GM12878 (cell line): ENCODE data around the gene NOC2L. TPM values are rescaled to one million over a fixed set of nuclear protein-coding genes. Genes with fewer than 3 reads are reported as not detected.

Experiments
- ATAC-seq: fragments of 200-7000 bp; cut with Tn5 transposase; 3 replicates; pipeline ENCODE4 v1.9.1; 2020; ENCODE audit warnings: mild to moderate bottlenecking, moderate library complexity
- BruUV-seq: library from RNA; stranded (reverse); fragments of 400-500 nt; replicated peaks from 2 replicates; lab custom pipeline; 2021; lab: Mats Ljungman, UMichigan
- CTCF ChIA-PET: fragments of 300-600 bp; sonication (Branson Sonifier 250); formaldehyde crosslinking; extraction: SDS; loops from one replicate; lab custom pipeline; 2021; ENCODE audit warnings: inconsistent platforms; lab: Yijun Ruan, JAX
- POLR2A ChIA-PET: fragments of 350-600 bp; formaldehyde crosslinking; extraction: SDS; loops from one replicate; lab custom pipeline; 2021; ENCODE audit warnings: inconsistent platforms; lab: Charles Lee
- RAD21 ChIA-PET: fragments of 300-600 bp; sonication (Branson Sonifier 250); formaldehyde crosslinking; loops from one replicate; lab custom pipeline; 2023; ENCODE audit warnings: antibody characterized with exemption; ENCODE audit not compliant: unreplicated experiment; lab: Charles Lee
- SMC1A ChIA-PET: fragments of 300-600 bp; sonication (Branson Sonifier 250); formaldehyde crosslinking; loops from one replicate; lab custom pipeline; 2023; ENCODE audit not compliant: unreplicated experiment, uncharacterized antibody; lab: Charles Lee
- DNase-seq: peaks from one replicate; pipeline ENCODE4 v3.0.0-alpha.2; 2011; ENCODE audit warnings: low read depth, low spot score
- FAIRE-seq: peaks from 3 replicates; lab custom pipeline; 2011; peaks lifted over from hg19 to GRCh38; lab: Jason Lieb, UNC
- H2AFZ ChIP-seq: 2 replicates; pipeline ENCODE4 v1.6.0; 2011; ENCODE audit warnings: low read depth, low read length, control low read depth; ENCODE audit not compliant: control insufficient read depth
- H3K27ac ChIP-seq: 2 replicates; pipeline ENCODE4 v1.5.1; 2011; ENCODE audit warnings: control low read depth; ENCODE audit not compliant: control insufficient read depth, insufficient read depth
- H3K27me3 ChIP-seq, 2 experiments: replicated peaks in 1 of 2; 2 replicates each; pipeline versions ENCODE4 v1.6.0 to v1.6.1; 2011; ENCODE audit warnings: low read length in 1 of 2; ENCODE audit not compliant: control insufficient read depth in 2 of 2, insufficient read depth in 2 of 2
- H3K36me3 ChIP-seq, 2 experiments: 2 replicates each; pipeline ENCODE4 v1.5.1; 2011; ENCODE audit warnings: low read length in 1 of 2; ENCODE audit not compliant: control insufficient read depth in 2 of 2, insufficient read depth in 2 of 2
- H3K4me1 ChIP-seq: 2 replicates; pipeline ENCODE4 v1.6.1; 2011; ENCODE audit warnings: mild to moderate bottlenecking, low read length, moderate library complexity, mixed read lengths; ENCODE audit not compliant: control insufficient read depth, insufficient read depth
- H3K4me2 ChIP-seq: 2 replicates; pipeline ENCODE4 v1.6.0; 2011; ENCODE audit warnings: control low read depth; ENCODE audit not compliant: control insufficient read depth, insufficient read depth
- H3K4me3 ChIP-seq: fragments of 200-600 bp; sonication (generic); 2 replicates; pipeline ENCODE4 v1.5.1; 2016
- H3K79me2 ChIP-seq: 2 replicates; pipeline ENCODE4 v1.6.0; 2011; ENCODE audit warnings: low read length; ENCODE audit not compliant: control insufficient read depth, insufficient read depth
- H3K9ac ChIP-seq: 2 replicates; pipeline ENCODE4 v1.8.0; 2011; ENCODE audit warnings: low read length, control low read depth, mixed read lengths; ENCODE audit not compliant: control insufficient read depth, insufficient read depth
- H3K9me3 ChIP-seq: replicated peaks from 3 replicates; pipeline ENCODE4 v1.5.1; 2011; ENCODE audit warnings: mild to moderate bottlenecking, low read length; ENCODE audit not compliant: control insufficient read depth, insufficient read depth
- H4K20me1 ChIP-seq: 2 replicates; pipeline ENCODE4 v1.6.0; 2011; ENCODE audit not compliant: control insufficient read depth, insufficient read depth
- CUX1 ChIP-seq: IDR thresholded peaks from 2 replicates; pipeline ENCODE4 v1.6.1; 2012; ENCODE audit warnings: improper control_type of control experiment, low read depth, low read length; ENCODE audit not compliant: insufficient replicate concordance
- RUNX3 ChIP-seq: IDR thresholded peaks from 2 replicates; pipeline ENCODE4 v1.6.1; 2012; ENCODE audit warnings: low read length, inconsistent platforms
- SP1 ChIP-seq: IDR thresholded peaks from one replicate; pipeline ENCODE4 v1.6.1; 2011; ENCODE audit warnings: low read depth, low read length
- ZNF24 ChIP-seq: fragments of 450-650 bp; IDR thresholded peaks from 2 replicates; pipeline ENCODE4 v1.6.1; 2017; ENCODE audit warnings: antibody characterized with exemption, mild to moderate bottlenecking
- ZNF384 ChIP-seq: IDR thresholded peaks from 2 replicates; pipeline ENCODE4 v1.6.1; 2012; ENCODE audit warnings: low read depth, mild to moderate bottlenecking, low read length, improper control_type of control experiment, borderline replicate concordance
- ZSCAN29 ChIP-seq: fragments of 450-650 bp; IDR thresholded peaks from 2 replicates; pipeline ENCODE4 v1.6.1; 2017; ENCODE audit warnings: mild to moderate bottlenecking, moderate library complexity
- WGBS: methylation state at CpG from one replicate; pipeline ENCODE4 v1.1.6; 2016; ENCODE audit warnings: low lambda C conversion rate; ENCODE audit not compliant: insufficient replicate concordance, insufficient coverage; ENCODE audit errors: missing lambda C conversion rate; 5-methylcytosine and 5-hydroxymethylcytosine counted together
- in situ Hi-C: fragments of 300-500 bp; cut with MboI; formaldehyde crosslinking; loops from 9 replicates; pipeline ENCODE4 v1.14.3; 2018; ENCODE audit warnings: mixed read lengths
- intact Hi-C: fragments of 100-400 bp; cut with micrococcal nuclease; formaldehyde crosslinking; loops from one replicate; pipeline ENCODE4 v1.14.2; 2022; ENCODE audit not compliant: unreplicated experiment
- polyA plus RNA-seq, 11 experiments: library from polyadenylated mRNA; depleted of rRNA in 4 of 11; unstranded in 6 of 11; stranded (reverse) in 5 of 11; fragments of >200 nt; fragmentation: Nextera tagmentation in 4 of 11; fragmentation: Illumina TruSeq in 1 of 11; extraction: Ambion mirVana in 4 of 11; extraction: Trizol in 1 of 11; gene quantifications; 1 replicate in 1 of 11; 2 replicates in 10 of 11; pipeline versions ENCODE4 v1.2.1 to v1.2.3, GENCODE V29; 2011 to 2016; ENCODE audit warnings: inconsistent platforms in 2 of 11, missing spikeins in 2 of 11, low read depth in 1 of 11
- total RNA-seq, 4 experiments: library from RNA; depleted of rRNA in 3 of 4; stranded (reverse); fragments of >200 nt in 3 of 4; fragmentation: Illumina TruSeq in 1 of 4; extraction: Trizol in 1 of 4; gene quantifications; 2 replicates each; pipeline versions ENCODE4 v1.2.1 to v1.2.3, GENCODE V29; 2013 to 2021

The NOC2L gene
- total and polyA plus RNA-seq, 10 of the 15 experiments (the other 5 are each of a cell fraction or from before 2014, with no cell fraction given), result 1.3 to 171 (median 64.3) TPM

- intact Hi-C loops, result no loop called here
- TF ChIP-seq ZNF384 (no peak), CUX1 (no peak), ZSCAN29 (no peak), ZNF24 (no peak), RUNX3 (no peak), SP1 (no peak)
- peaks cover 21% of the 10 kb centered on the region for H3K4me1 ChIP-seq
These were observed 38.0 kb upstream of the NOC2L start for GRCh38 chr1:996851-997712.

More at GRCh38 chr1:996851-997712, 38.0 kb upstream of the NOC2L start:
- POLR2A ChIA-PET, result no interaction called here
- no TSS peak for BruUV-seq
- DNase-seq (no peak), ATAC-seq (no peak), FAIRE-seq (no peak)
- no peak overlapping the region for H2AFZ ChIP-seq
- no peaks in the 10 kb centered on the region for H3K79me2 ChIP-seq
- no peak overlapping the region for H3K4me3 ChIP-seq
- H3K27ac ChIP-seq, result no peak overlapping the region
- peaks cover 0 to 17% of the 10 kb centered on the region in 2 experiments; a peak in 2 of 4 replicates for H3K27me3 ChIP-seq
- H4K20me1 ChIP-seq, result no peaks in the 10 kb centered on the region
- no peak overlapping the region for H3K4me2 ChIP-seq
- 46% methylated on average over 23 of the region's 24 CpGs for WGBS
- H3K36me3 ChIP-seq, result no peaks in the 10 kb centered on the region
- RAD21 ChIA-PET, result no interaction called here
- CTCF ChIA-PET, result no interaction called here
- H3K9ac ChIP-seq, result no peak overlapping the region
- SMC1A ChIA-PET, result interaction anchor here (0.7 to 1.3 kb wide), 3 partner anchors 13 to 16 kb away, joined by 3 read pairs; partner anchors contain the start of gene ISG15
- peaks cover 3% of the 10 kb centered on the region; the same call in 2 of the 3 replicates for H3K9me3 ChIP-seq
- in situ Hi-C loops, result no loop called here
